Mesendoderm (in vitro differentiated cells): ENCODE results near the gene CMAS.
"Not testable (repeated sequence)": the region's sequence is repeated elsewhere in the genome, so short reads cannot be mapped to it uniquely, and the experiment has no call there.

ENCODE experiments used
- DNase-seq: peaks from one replicate; pipeline ENCODE4 v3.0.0; 2013
- H2AK5ac ChIP-seq: 2 replicates; pipeline ENCODE4 v1.6.1; 2013; ENCODE audit warnings: low read length, inconsistent platforms
- H2BK120ac ChIP-seq: 2 replicates; pipeline ENCODE4 v1.6.1; 2013; ENCODE audit warnings: low read depth, mild to moderate bottlenecking, low read length, moderate library complexity, mixed read lengths
- H2BK15ac ChIP-seq: replicated peaks from 2 replicates; pipeline ENCODE4 v1.6.1; 2013; ENCODE audit warnings: low read depth, mild to moderate bottlenecking, moderate library complexity
- H2BK5ac ChIP-seq: 2 replicates; pipeline ENCODE4 v1.6.1; 2013; ENCODE audit warnings: low read length, inconsistent platforms
- H3K18ac ChIP-seq: 2 replicates; pipeline ENCODE4 v1.6.1; 2013; ENCODE audit warnings: mild to moderate bottlenecking, low read length, mixed read lengths
- H3K23ac ChIP-seq: one replicate; pipeline ENCODE4 v1.6.1; 2013; ENCODE audit warnings: low read length
- H3K27ac ChIP-seq: 2 replicates; pipeline ENCODE4 v1.5.1; 2013; ENCODE audit warnings: low read depth, mild to moderate bottlenecking, inconsistent platforms, low read length, moderate library complexity
- H3K27me3 ChIP-seq: 2 replicates; pipeline ENCODE4 v1.6.1; 2013; ENCODE audit warnings: low read length, control low read depth, mild to moderate bottlenecking, inconsistent platforms; ENCODE audit not compliant: insufficient read depth, poor library complexity
- H3K36me3 ChIP-seq: 2 replicates; pipeline ENCODE4 v1.6.1; 2013; ENCODE audit warnings: low read length, inconsistent platforms; ENCODE audit not compliant: control insufficient read depth, insufficient read depth
- H3K4ac ChIP-seq: one replicate; pipeline ENCODE4 v1.6.1; 2013; ENCODE audit warnings: low read depth, mild to moderate bottlenecking, low read length, moderate library complexity
- H3K4me1 ChIP-seq: 2 replicates; pipeline ENCODE4 v1.6.1; 2013; ENCODE audit warnings: low read depth, low read length, inconsistent platforms; ENCODE audit not compliant: control insufficient read depth
- H3K4me2 ChIP-seq: 2 replicates; pipeline ENCODE4 v1.6.1; 2013; ENCODE audit warnings: low read length
- H3K4me3 ChIP-seq: 2 replicates; pipeline ENCODE4 v1.5.1; 2013; ENCODE audit warnings: mild to moderate bottlenecking, low read length
- H3K56ac ChIP-seq: one replicate; pipeline ENCODE4 v1.6.1; 2013; ENCODE audit warnings: low read length
- H3K79me1 ChIP-seq: 2 replicates; pipeline ENCODE4 v1.6.1; 2013; ENCODE audit warnings: low read length, inconsistent platforms
- H3K79me2 ChIP-seq: 2 replicates; pipeline ENCODE4 v1.6.1; 2013; ENCODE audit warnings: mild to moderate bottlenecking, low read length; ENCODE audit not compliant: control insufficient read depth, insufficient read depth
- H3K9ac ChIP-seq: 2 replicates; pipeline ENCODE4 v1.6.1; 2013; ENCODE audit warnings: low read length, inconsistent platforms
- H4K5ac ChIP-seq: one replicate; pipeline ENCODE4 v1.6.1; 2013; ENCODE audit warnings: low read length
- H4K8ac ChIP-seq: one replicate; pipeline ENCODE4 v1.6.1; 2013; ENCODE audit warnings: low read depth, mild to moderate bottlenecking, control low read depth, low read length, moderate library complexity
- WGBS: extraction: QIAGEN DNeasy Blood & Tissue Kit; methylation state at CpG from one replicate; pipeline ENCODE4 v1.1.7; 2013; ENCODE audit warnings: low lambda C conversion rate, missing lambda C conversion rate; ENCODE audit not compliant: insufficient coverage; ENCODE audit errors: extremely low coverage; 5-methylcytosine and 5-hydroxymethylcytosine counted together

Gene CMAS

GRCh38 chr12:22008196-22008595 is 37.8 kb upstream of the CMAS start:
- no peak overlapping the region for H3K23ac ChIP-seq
- DNase-seq: no peak
- H3K27me3 ChIP-seq: no peaks in the 10 kb centered on the region
- no peak overlapping the region for H3K4me2 ChIP-seq
- H3K36me3 ChIP-seq: no peaks in the 10 kb centered on the region
- no CpG with 5 or more reads among the region's 7 CpGs for WGBS
- H2BK120ac ChIP-seq: no peak overlapping the region
- no peak overlapping the region for H3K18ac ChIP-seq
- no peak overlapping the region for H3K56ac ChIP-seq
- H4K5ac ChIP-seq: no peak overlapping the region
- H4K8ac ChIP-seq: no peak overlapping the region
- H3K27ac ChIP-seq: no peak overlapping the region
- no peak overlapping the region for H3K4me3 ChIP-seq
- H2BK15ac ChIP-seq: no peak overlapping the region
- H3K4ac ChIP-seq: no peak overlapping the region
- no peaks in the 10 kb centered on the region for H3K4me1 ChIP-seq
- H3K79me1 ChIP-seq: no peaks in the 10 kb centered on the region
- H3K9ac ChIP-seq: no peak overlapping the region
- H2AK5ac ChIP-seq: no peak overlapping the region
- H3K79me2 ChIP-seq: no peaks in the 10 kb centered on the region
- H2BK5ac ChIP-seq: no peak overlapping the region

DNA sequence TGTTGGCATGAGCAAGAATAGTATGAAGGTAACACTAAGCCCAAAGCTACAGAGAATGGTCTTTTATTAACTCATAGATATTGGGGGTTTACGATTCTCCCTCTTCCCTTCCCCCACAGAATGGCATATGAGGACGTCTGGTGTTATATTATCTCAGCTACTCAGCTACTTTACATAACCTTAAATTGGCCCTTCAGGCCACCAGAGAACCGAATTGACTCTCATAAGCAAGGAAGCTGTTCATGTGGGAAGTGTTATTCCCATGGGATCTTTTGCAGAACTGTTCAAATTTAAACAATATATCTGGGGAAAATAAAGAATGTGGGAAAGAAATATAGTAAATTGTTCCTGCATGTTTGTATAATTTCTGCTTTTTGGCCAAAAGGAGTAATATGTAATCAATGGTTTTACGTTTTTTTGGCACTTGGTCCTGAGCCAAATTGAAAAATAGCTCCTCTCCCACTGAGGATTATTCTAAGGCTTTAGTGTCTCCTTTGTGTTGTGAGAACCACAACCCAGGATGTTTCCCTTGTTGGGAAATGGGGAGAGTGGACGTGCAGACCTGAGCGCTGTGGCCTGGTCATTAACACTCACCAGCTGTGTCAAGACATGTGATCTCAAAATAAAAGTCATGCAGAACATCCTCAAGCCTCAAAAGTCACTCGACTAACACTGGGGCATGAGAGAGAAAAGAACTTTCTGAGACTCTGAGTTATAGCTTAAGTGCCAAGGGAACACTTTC is 31.8 kb upstream of the CMAS start:
- Histone ChIP-seq H2AK5ac (no peak overlapping the region), H3K27me3 (no peaks in the 10 kb centered on the region), H3K18ac (no peak overlapping the region), H4K8ac (no peak overlapping the region), H3K9ac (no peak overlapping the region), H3K36me3 (no peaks in the 10 kb centered on the region), H3K27ac (no peak overlapping the region), H3K56ac (no peak overlapping the region), H3K4ac (no peak overlapping the region), H2BK120ac (no peak overlapping the region), H3K4me3 (no peak overlapping the region), H2BK5ac (no peak overlapping the region), H3K79me1 (no peaks in the 10 kb centered on the region), H2BK15ac (no peak overlapping the region), H4K5ac (no peak overlapping the region), H3K4me1 (no peaks in the 10 kb centered on the region), H3K4me2 (no peak overlapping the region), H3K79me2 (no peaks in the 10 kb centered on the region), H3K23ac (no peak overlapping the region)
- DNase-seq: no peak
- no CpG with 5 or more reads among the region's 7 CpGs for WGBS

DNA sequence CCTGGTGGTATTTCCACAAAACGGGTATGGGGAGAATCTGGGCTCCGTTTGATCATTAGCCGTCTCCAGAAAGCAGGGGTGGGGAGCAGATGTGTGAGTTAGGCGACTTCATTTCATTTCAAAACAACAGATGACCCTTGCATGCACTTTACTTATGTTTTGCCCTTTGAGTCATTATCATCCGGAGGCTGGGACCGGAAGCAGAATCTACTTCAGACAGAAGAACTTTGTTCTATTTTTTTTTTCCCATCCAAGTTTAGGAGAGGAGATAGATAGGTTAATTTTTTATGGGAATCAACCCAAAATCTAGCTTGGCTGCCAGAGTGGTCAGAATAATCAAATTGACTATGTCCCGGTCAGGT is 31.3 kb upstream of the CMAS start:
- H2AK5ac ChIP-seq: no peak overlapping the region
- H3K36me3 ChIP-seq: no peaks in the 10 kb centered on the region
- no peak overlapping the region for H4K5ac ChIP-seq
- no peak overlapping the region for H3K9ac ChIP-seq
- no peak overlapping the region for H3K4me2 ChIP-seq
- no peak overlapping the region for H3K27ac ChIP-seq
- H3K27me3 ChIP-seq: no peaks in the 10 kb centered on the region
- no peak overlapping the region for H3K4me3 ChIP-seq
- H4K8ac ChIP-seq: no peak overlapping the region
- WGBS: no CpG with 5 or more reads among the region's 7 CpGs
- H3K23ac ChIP-seq: no peak overlapping the region
- H3K79me1 ChIP-seq: no peaks in the 10 kb centered on the region
- no peaks in the 10 kb centered on the region for H3K4me1 ChIP-seq
- no peak overlapping the region for H3K56ac ChIP-seq
- no peak overlapping the region for H2BK120ac ChIP-seq
- H2BK15ac ChIP-seq: no peak overlapping the region
- H3K79me2 ChIP-seq: no peaks in the 10 kb centered on the region
- no peak overlapping the region for H3K18ac ChIP-seq
- H3K4ac ChIP-seq: no peak overlapping the region
- no peak for DNase-seq
- H2BK5ac ChIP-seq: no peak overlapping the region

DNA sequence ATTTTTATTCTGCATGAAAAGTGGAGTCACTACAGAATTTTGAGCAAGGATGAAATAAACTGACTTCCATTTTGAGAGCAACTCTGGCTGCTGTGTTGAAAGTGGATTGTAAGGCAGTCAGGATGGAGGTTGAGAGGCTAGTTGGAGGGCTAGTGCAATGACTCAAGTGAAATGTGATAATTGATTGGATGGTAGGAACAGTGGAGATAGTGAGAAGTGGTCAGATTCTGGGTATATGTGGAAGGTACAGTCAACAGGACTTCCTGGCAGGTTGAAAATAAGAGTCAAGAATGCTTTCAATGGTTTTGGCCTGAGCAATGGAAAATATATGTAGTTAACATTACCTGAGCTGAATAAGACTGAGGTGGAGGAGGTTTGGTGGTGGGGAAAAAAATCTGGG is 29.0 kb upstream of the CMAS start:
- no peak overlapping the region for H2BK15ac ChIP-seq
- no peak overlapping the region for H3K27ac ChIP-seq
- H3K4me2 ChIP-seq: no peak overlapping the region
- H3K27me3 ChIP-seq: no peaks in the 10 kb centered on the region
- no peak overlapping the region for H3K23ac ChIP-seq
- DNase-seq: no peak
- no peaks in the 10 kb centered on the region for H3K4me1 ChIP-seq
- H2BK5ac ChIP-seq: no peak overlapping the region
- no peak overlapping the region for H3K9ac ChIP-seq
- no peak overlapping the region for H3K4ac ChIP-seq
- no peak overlapping the region for H2BK120ac ChIP-seq
- H4K5ac ChIP-seq: no peak overlapping the region
- no peaks in the 10 kb centered on the region for H3K79me1 ChIP-seq
- no peaks in the 10 kb centered on the region for H3K79me2 ChIP-seq
- H3K36me3 ChIP-seq: no peaks in the 10 kb centered on the region
- no peak overlapping the region for H2AK5ac ChIP-seq
- H3K4me3 ChIP-seq: no peak overlapping the region
- no peak overlapping the region for H3K56ac ChIP-seq
- H4K8ac ChIP-seq: no peak overlapping the region
- H3K18ac ChIP-seq: no peak overlapping the region

GRCh38 chr12:22018860-22019259 is 27.2 kb upstream of the CMAS start:
- Histone ChIP-seq H4K8ac (no peak overlapping the region), H3K23ac (no peak overlapping the region), H3K79me2 (no peaks in the 10 kb centered on the region), H3K9ac (no peak overlapping the region), H3K4me2 (no peak overlapping the region), H2BK120ac (no peak overlapping the region), H2BK15ac (no peak overlapping the region), H2AK5ac (no peak overlapping the region), H3K4me3 (no peak overlapping the region), H3K4ac (no peak overlapping the region), H3K36me3 (no peaks in the 10 kb centered on the region), H2BK5ac (no peak overlapping the region), H3K56ac (no peak overlapping the region), H3K27me3 (no peaks in the 10 kb centered on the region), H4K5ac (no peak overlapping the region), H3K27ac (no peak overlapping the region), H3K18ac (no peak overlapping the region), H3K4me1 (no peaks in the 10 kb centered on the region), H3K79me1 (no peaks in the 10 kb centered on the region)
- DNase-seq: no peak
- no CpG with 5 or more reads among the region's 6 CpGs for WGBS

DNA sequence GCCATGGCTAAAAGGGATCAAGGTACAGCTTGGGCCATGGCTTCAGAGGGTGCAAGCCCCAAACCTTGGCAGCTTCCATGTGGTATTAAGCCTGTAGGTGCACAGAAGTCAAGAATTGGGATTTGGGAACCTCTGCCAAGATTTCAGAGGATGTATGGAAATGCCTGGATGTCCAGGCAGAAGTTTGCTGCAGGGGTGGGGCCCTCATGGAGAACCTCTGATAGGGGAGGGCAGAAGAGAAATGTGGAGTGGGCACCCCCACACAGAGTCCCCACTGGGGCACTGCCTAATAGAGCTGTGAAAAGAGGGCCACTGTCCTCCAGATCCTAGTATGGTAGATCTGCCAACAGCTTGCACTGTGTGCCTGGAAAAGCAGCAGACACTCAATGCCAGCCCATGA is 22.5 kb upstream of the CMAS start:
- DNase-seq, H2BK5ac ChIP-seq, H3K27ac ChIP-seq, H2BK120ac ChIP-seq, H3K79me1 ChIP-seq, H3K18ac ChIP-seq, H3K27me3 ChIP-seq, H4K5ac ChIP-seq, H2AK5ac ChIP-seq, H3K36me3 ChIP-seq, H3K4me2 ChIP-seq, H2BK15ac ChIP-seq, H3K79me2 ChIP-seq, H3K4ac ChIP-seq, H3K56ac ChIP-seq, H3K9ac ChIP-seq, H3K23ac ChIP-seq, H4K8ac ChIP-seq, H3K4me1 ChIP-seq, H3K4me3 ChIP-seq: not testable (repeated sequence)
